ENCODE data around the gene SUGT1.
"Not testable (repeated sequence)": the region's sequence is repeated elsewhere in the genome, so short reads cannot be mapped to it uniquely, and the experiment has no call there.

Gene SUGT1

GRCh38 chr13:52669677-52670076 lies 17.0 kb downstream of the SUGT1 start:
- DNase-seq (ENCODE audit: low read depth, low spot score) = no peak

- no peak for DNase-seq (ENCODE audit: low read depth, low spot score)
Observed at GRCh38 chr13:52670726-52671125, 18.1 kb downstream of the SUGT1 start.

- no peak for DNase-seq (ENCODE audit: low read depth, low spot score)
Observed at GRCh38 chr13:52673465-52673864, 20.8 kb downstream of the SUGT1 start.

- no peak for DNase-seq (ENCODE audit: low read depth, low spot score)
Observed at GRCh38 chr13:52677823-52678222, 25.2 kb downstream of the SUGT1 start.

GRCh38 chr13:52685806-52686205 lies 33.2 kb downstream of the SUGT1 start:
- not testable (repeated sequence) for DNase-seq (ENCODE audit: low read depth, low spot score)

- no peak for DNase-seq (ENCODE audit: low read depth, low spot score)
Observed at GRCh38 chr13:52686376-52686775, 33.7 kb downstream of the SUGT1 start.

- DNase-seq (ENCODE audit: low read depth, low spot score) = no peak
Observed at GRCh38 chr13:52695856-52696255, 43.2 kb downstream of the SUGT1 start.

GRCh38 chr13:52696566-52696965 lies 43.9 kb downstream of the SUGT1 start:
- no peak for DNase-seq (ENCODE audit: low read depth, low spot score)

- no peak for DNase-seq (ENCODE audit: low read depth, low spot score)
Observed at GRCh38 chr13:52701728-52702465, 49.3 kb downstream of the SUGT1 start.

- DNase-seq (ENCODE audit: low read depth, low spot score) = no peak
Observed at GRCh38 chr13:52703482-52703881, 50.8 kb downstream of the SUGT1 start.

- no peak for DNase-seq (ENCODE audit: low read depth, low spot score)
Observed at GRCh38 chr13:52706081-52706480, 53.4 kb downstream of the SUGT1 start.

- no peak for DNase-seq (ENCODE audit: low read depth, low spot score)
Observed at GRCh38 chr13:52707375-52707774, 54.7 kb downstream of the SUGT1 start.

- not testable (repeated sequence) for DNase-seq (ENCODE audit: low read depth, low spot score)
Observed at GRCh38 chr13:52708266-52708665, 55.6 kb downstream of the SUGT1 start.

- DNase-seq (ENCODE audit: low read depth, low spot score) = no peak
Observed at GRCh38 chr13:52711286-52711685, 58.6 kb downstream of the SUGT1 start.

- DNase-seq (ENCODE audit: low read depth, low spot score) = no peak
Observed at GRCh38 chr13:52712385-52712784, 59.7 kb downstream of the SUGT1 start.

GRCh38 chr13:52713894-52714293 lies 61.3 kb downstream of the SUGT1 start:
- no peak for DNase-seq (ENCODE audit: low read depth, low spot score)

- DNase-seq (ENCODE audit: low read depth, low spot score) = not testable (repeated sequence)
Observed at GRCh38 chr13:52720904-52721303, 68.3 kb downstream of the SUGT1 start.

- DNase-seq (ENCODE audit: low read depth, low spot score) = not testable (repeated sequence)
Observed at GRCh38 chr13:52721356-52721755, 68.7 kb downstream of the SUGT1 start.

GRCh38 chr13:52723181-52723580 lies 70.5 kb downstream of the SUGT1 start:
- no peak for DNase-seq (ENCODE audit: low read depth, low spot score)

- DNase-seq (ENCODE audit: low read depth, low spot score) = no peak
Observed at GRCh38 chr13:52725302-52725701, 72.7 kb downstream of the SUGT1 start.

GRCh38 chr13:52726258-52726657 lies 73.6 kb downstream of the SUGT1 start:
- DNase-seq (ENCODE audit: low read depth, low spot score) = no peak

- DNase-seq (ENCODE audit: low read depth, low spot score) = no peak
Observed at GRCh38 chr13:52734075-52734623, 81.5 kb downstream of the SUGT1 start.

- DNase-seq (ENCODE audit: low read depth, low spot score) = no peak
Observed at GRCh38 chr13:52736891-52737290, 84.3 kb downstream of the SUGT1 start.

GRCh38 chr13:52737451-52737850 lies 84.8 kb downstream of the SUGT1 start:
- DNase-seq (ENCODE audit: low read depth, low spot score) = no peak

All from smooth muscle cell of the brain vasculature (primary cell).